ENCODE measurements around the gene GLDN.

GRCh38 chr15:51378406-51378805 is 37.0 kb downstream of the GLDN start:
- TF ChIP-seq EP300 (IDR thresholded peaks at IDR 0.05) (no peak), POLR2AphosphoS5 (IDR thresholded peaks at IDR 0.05) (no peak), CTCF (IDR thresholded peaks at IDR 0.05) (no peak)
